Stimulated activated CD4-positive, alpha-beta T cell treated with anti-CD3 and anti-CD28 coated beads, Interleukin-4, amount 100 ng/mL, for 48 hours (primary cell): Measurements from ENCODE around the gene EPB41L1.

Experiments
- DNase-seq, 2 donors: peaks; one replicate each; pipeline ENCODE4 v3.0.0-alpha.2; 2020; ENCODE audit warnings: low read depth in 2 of 2

EPB41L1 gene

DNA sequence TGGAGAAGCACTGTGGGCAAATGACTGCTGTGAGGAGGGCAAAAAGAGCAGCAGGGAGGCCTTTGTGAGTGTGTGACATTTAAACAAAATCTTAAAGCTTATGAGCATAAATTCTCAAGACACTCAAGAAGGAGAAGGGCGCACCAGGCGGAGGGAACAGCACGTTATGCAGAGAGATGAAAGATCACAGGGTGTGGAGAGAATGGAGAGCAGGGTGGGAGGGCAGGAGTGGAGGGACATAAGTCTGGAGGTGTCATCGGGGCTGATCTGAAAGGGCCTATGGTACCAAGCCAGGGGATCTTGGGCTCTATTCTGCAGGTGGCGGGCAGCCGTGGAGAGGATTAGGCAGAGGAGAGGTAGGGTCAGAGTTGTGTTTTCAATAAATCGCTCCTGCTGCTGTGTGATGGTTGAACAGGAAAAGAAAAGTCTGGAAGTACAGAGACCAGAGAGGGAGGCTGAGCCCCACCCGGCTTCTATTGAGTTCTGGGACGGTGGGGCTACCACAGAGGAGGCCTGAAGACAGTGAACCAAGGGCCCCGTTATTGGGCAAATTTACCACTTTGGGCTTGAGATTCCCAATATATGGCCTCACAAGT is 127.3 kb downstream of the EPB41L1 start:
- DNase-seq: no peak
